Thyroid gland (tissue), 4 donors: Measurements from ENCODE around the gene KIF5C.

Experiments
- POLR2A ChIP-seq, 2 donors: fragments of 450-650 bp; IDR thresholded peaks; one replicate each; pipeline ENCODE4 v1.6.1; 2017; ENCODE audit warnings: antibody characterized with exemption in 2 of 2, mild to moderate bottlenecking in 2 of 2, moderate library complexity in 1 of 2
- TF ChIP-seq, protein P1 (sequence below), 6 experiments: fragments of 200-600 bp in 3 of 6; fragments of 450-650 bp in 3 of 6; sonication (generic) in 3 of 6; IDR thresholded peaks; one replicate each; pipeline ENCODE4 v1.5.1; 2016 to 2019; ENCODE audit warnings: antibody characterized with exemption in 6 of 6, mild to moderate bottlenecking in 2 of 6, inconsistent platforms in 1 of 6, moderate library complexity in 1 of 6

GRCh38 chr2:149075853-149076252 lies 200.8 kb downstream of the KIF5C start:
- no peak for TF ChIP-seq POLR2A (IDR thresholded peaks at IDR 0.05)
- TF ChIP-seq, protein P1, sequence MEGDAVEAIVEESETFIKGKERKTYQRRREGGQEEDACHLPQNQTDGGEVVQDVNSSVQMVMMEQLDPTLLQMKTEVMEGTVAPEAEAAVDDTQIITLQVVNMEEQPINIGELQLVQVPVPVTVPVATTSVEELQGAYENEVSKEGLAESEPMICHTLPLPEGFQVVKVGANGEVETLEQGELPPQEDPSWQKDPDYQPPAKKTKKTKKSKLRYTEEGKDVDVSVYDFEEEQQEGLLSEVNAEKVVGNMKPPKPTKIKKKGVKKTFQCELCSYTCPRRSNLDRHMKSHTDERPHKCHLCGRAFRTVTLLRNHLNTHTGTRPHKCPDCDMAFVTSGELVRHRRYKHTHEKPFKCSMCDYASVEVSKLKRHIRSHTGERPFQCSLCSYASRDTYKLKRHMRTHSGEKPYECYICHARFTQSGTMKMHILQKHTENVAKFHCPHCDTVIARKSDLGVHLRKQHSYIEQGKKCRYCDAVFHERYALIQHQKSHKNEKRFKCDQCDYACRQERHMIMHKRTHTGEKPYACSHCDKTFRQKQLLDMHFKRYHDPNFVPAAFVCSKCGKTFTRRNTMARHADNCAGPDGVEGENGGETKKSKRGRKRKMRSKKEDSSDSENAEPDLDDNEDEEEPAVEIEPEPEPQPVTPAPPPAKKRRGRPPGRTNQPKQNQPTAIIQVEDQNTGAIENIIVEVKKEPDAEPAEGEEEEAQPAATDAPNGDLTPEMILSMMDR (IDR thresholded peaks at IDR 0.05), result no peak
